OCI-LY1 (cell line): ENCODE results near the gene MAP3K1.

Experiments used
- EZH2 ChIP-seq: fragments of 200-600 bp; sonication (generic), shearing (Covaris generic); IDR thresholded peaks from 2 replicates; pipeline ENCODE4 v1.8.0; 2017; ENCODE audit warnings: borderline replicate concordance, mixed run types, mild to moderate bottlenecking, antibody characterized with exemption, low read length, moderate library complexity, mixed read lengths
- TF ChIP-seq, protein P1 (sequence below): fragments of 200-600 bp; sonication (generic), shearing (Covaris generic); IDR thresholded peaks from 2 replicates; pipeline ENCODE4 v1.5.1; 2017; ENCODE audit warnings: mild to moderate bottlenecking, antibody characterized with exemption, low read length, moderate library complexity, mixed read lengths

DNA sequence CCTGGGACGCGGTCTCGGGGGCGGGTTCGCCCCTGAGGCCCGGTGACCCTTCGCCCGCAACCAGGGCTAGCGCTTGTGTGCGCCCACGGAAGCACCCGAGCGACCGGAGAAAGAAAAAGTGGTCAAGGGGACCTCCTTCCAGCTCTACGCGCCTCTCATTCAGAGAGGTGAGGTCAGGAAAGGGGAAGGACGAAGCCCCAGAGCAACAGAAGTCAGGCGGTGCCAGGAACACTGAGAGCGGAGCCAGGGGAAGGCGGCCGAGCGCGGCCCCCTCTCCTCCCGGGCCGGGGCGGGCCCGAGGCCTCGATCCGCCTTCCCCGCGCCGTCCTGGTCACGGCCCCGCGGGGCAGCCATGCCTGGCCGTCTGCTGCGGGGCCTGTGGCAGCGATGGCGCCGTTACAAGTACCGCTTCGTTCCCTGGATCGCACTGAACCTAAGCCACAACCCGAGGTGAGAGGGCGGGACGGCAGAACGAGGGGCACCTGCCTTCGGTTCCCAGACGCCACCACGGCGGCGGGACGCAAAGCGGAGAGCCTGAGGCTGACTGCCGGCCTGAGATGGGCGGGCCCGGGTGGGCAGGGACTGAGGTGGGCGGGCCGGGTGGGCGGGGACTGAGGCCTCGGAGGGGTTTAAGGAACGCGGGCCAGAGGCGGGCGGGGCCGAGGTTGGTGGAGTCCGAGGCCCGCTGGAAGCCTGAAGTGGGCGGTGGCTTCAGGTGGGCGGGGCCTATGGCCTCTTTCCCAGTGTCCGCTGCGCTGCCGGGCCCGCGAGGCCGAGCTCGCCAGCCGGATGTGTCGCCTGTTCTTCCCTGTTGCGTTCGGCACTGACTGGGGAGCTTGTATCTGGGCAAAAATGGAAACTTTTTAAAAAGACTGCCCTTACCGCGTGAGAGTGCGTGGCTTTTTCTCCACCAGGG is 94.2 kb downstream of the MAP3K1 start, which contains the start of gene SETD9:
- no peak for TF ChIP-seq EZH2
- TF ChIP-seq, protein P1, sequence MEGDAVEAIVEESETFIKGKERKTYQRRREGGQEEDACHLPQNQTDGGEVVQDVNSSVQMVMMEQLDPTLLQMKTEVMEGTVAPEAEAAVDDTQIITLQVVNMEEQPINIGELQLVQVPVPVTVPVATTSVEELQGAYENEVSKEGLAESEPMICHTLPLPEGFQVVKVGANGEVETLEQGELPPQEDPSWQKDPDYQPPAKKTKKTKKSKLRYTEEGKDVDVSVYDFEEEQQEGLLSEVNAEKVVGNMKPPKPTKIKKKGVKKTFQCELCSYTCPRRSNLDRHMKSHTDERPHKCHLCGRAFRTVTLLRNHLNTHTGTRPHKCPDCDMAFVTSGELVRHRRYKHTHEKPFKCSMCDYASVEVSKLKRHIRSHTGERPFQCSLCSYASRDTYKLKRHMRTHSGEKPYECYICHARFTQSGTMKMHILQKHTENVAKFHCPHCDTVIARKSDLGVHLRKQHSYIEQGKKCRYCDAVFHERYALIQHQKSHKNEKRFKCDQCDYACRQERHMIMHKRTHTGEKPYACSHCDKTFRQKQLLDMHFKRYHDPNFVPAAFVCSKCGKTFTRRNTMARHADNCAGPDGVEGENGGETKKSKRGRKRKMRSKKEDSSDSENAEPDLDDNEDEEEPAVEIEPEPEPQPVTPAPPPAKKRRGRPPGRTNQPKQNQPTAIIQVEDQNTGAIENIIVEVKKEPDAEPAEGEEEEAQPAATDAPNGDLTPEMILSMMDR: no peak
